RKO (cell line): ENCODE data around the gene SIGMAR1.

Source experiments
- DNase-seq: peaks from one replicate; pipeline ENCODE4 v3.0.0-alpha.2; 2016; ENCODE audit warnings: low spot score

SIGMAR1 gene

DNA sequence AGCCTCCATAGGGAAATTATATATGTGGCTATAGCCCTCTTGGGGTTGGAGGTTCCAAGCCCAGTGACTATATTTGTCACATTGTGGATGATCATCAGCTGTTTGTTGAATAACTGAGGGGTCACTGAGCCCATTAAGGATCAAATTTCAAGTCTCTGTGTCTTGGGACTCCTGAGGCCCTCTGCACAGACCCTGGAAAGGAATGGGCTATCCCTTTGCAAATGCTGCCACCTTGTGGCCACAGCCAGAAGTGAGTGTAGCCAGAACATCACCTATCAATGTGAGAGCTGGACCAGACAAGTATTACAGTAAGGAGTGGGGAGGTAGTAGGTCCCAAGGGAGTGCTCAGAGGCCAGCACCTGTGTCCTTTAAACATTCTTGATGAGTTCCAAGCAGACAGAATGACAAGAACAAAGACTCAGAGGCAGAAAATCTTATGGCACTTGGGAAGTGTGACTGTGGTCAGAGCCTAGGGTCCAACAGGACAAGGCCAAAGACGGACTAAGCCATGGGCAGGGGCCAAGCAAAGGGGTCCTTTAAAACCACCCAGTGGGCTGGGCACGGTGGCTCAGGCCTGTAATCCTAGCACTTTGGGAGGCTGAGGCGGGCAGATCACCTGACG, 33.9 kb downstream of the SIGMAR1 start:
- DNase-seq = peak; percentile 68

DNA sequence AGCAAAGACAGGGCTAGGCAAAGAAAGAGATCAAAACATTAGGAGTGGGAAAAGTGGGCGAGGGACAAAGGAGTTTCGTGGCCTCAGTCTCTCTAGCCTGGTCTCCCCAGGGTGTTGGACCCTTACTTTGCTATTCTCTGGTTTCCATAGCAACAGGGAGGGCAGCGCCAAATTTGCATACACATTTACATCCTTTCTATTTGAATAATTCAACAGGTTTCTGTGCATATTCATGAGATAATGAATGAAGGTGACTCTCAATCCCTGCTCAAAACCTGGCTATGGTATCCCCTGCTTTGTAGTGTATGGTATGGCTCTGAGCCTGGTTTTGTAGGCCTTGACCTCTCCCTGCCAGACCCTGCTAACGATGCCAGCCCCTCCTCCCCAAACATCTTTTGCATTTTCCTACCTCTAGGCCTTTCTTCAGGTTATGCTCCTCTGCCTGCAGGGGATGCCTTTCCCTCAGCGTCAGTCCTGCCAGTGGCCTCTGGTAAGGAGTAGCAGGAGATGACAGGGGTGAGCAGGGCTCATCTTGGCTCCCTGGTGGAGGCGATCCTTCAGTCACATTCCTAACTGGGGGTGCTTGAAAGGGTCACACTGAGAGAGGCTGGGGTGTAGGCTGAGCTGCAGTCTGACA, 35.5 kb downstream of the SIGMAR1 start:
- no peak for DNase-seq

DNA sequence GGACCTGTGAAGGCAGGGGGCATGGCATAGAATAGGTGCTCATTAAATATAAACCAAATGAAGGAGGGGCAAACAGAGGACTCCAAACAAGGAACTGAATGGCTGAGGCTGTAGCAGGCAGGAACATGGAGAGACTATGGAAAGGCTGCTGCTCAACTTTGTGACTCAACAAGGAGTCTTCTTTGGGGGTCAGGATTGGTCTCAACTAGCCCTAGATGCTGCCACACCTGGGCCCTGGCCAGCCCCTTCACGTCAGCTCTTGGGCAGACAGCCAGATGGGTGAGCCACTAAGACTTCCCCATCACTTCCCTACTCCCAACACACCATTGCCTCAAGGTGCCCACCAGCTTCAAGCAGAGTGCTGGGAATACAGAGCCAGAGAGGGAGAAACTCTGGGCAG, 36.7 kb downstream of the SIGMAR1 start:
- DNase-seq = no peak

DNA sequence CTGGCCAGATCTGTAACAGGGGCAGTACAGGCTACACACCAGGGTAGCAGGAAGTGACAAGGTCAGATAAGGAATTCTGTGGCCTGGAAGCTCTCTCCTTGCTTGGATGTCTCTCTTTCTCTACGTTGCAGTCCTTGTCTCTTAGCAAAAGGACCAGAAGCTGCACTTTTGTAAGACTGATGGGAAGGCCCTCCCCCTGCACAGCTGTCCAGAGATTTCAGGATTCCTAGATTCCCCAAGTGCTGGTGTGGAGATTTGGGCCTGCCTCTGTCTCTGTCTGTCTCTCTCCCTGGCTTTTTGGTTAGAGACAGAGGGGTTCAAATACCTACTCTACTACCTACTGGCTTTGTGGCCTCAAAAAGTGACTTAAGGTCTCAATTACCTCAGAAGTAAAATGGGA, 38.0 kb downstream of the SIGMAR1 start:
- no peak for DNase-seq

DNA sequence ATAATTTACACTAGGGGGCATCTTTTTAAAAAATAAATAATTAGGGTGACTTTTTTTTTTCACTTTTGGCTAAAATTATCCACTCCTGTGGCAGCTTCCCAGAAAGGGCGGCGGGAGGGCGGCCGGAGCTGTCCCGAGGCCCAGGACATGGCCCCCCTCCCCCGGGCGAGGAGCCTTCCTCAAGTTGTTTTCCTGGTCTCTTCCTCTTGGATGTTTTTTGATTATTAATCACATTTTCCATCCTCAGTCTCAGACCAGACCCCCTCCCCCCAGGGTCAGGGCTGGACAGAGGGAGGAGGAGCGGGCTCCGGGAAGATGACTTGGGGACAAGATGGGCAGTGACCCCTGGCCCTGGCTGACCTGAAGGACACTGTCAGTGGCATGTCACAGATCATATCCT, 43.4 kb downstream of the SIGMAR1 start:
- no peak for DNase-seq

DNA sequence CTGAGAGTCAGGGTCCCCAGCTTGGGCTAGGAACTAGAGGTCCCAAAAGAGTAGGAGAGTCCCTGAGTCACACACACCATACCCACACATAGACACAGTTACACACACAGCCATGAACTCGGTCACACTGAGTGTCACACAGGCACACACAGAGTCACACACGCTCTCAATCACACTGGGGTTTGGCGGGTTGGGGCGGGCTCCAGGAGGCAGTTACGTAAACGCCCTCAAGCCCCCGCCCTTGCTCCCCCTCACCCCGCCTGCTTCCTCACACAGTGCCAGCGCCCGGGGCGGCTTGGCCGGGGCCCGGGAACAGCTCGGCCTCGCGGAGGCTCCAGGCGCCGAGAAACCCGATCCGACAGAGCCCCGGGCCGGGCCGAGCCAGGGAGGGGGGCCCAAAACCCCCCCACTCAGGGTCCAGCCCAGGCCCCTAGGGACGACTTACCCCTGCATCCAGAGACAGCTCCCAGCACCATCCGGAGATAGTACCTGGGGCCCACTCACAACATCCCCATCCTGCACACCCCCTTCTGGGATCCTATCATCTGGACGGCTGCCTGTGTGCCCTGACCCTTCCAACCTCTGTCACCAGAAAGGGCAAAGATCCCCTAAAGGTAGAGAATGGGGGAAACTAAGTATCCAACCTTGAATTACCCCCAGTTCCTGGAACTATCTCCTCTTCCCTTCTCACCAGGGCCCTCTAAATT, 44.5 kb downstream of the SIGMAR1 start:
- no peak for DNase-seq

DNA sequence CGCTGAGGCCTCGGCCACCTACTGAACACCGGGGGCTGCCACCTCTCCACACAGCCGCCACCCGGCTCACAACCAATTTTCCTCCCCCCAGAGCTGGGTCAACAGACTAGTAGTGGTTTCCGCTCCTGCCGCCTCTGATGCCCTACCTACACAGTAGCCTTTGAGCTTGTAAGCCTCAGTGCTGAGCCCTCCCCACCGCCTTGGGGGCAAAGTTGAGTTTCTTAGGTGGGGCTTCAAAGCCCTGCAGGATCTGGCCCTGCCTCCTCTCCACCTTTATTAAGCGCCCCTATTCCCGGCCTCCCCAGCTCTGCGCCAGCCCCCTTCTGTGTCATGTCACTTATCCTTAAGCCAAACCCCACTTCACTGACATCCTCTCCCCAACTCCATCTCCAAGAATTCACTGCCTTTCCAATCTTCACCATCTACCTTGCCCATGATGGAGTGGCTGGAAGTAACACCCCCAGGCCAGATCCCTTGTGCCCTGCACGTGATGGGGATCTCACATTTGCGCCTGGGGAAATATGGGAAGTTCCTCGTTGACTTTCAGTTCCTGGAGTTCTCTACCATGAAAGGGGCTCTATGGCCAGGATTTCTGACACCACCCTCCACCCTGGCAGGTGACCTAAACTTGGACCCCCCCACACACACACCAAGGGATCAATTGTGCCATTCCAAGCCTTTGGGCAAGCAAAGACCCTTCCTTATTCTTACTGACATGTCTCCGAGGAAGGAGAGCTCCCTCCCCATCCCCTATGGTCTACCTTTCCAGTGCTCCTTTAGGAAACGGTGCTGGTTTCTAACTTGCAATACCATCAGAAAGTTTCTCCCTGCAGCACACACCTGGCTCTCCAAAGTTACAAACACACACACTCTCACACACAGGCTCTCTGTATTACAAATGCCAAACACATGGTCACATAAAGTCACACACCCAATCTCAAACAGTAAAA, 45.4 kb downstream of the SIGMAR1 start:
- DNase-seq = no peak

DNA sequence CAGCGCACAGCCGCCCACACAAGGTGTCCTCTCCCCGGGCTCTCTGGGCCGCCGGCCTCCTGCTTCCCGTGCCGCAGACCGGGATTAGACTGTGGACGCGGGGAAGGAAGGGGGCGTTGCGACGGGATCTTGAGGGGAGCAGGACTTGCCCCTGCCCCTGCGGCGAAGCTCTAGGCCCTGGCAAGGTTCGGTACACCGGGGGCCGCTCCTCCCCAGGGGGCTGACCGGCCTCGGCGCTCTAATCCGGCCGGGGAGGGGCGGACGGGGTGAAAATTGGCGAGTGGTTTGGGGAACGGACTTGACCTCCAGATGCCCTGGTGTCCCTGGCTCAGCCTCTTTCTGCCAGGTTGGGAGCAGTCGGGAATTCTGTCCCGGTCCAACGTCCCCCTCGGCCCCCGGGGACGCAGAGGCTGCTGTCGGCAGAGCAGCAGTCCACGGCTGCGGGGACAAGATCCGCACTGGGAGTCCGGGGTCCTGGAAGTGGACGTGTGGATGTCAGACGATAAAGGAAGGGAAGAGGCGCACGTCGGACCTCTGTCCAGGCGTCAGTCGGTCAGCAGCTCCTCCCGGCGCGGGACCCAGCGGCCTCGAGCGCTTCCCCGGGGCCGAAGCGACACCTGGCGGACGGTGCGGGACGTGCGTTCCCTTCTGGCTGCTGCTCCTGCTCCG, 46.2 kb downstream of the SIGMAR1 start:
- peak; percentile 67 for DNase-seq

DNA sequence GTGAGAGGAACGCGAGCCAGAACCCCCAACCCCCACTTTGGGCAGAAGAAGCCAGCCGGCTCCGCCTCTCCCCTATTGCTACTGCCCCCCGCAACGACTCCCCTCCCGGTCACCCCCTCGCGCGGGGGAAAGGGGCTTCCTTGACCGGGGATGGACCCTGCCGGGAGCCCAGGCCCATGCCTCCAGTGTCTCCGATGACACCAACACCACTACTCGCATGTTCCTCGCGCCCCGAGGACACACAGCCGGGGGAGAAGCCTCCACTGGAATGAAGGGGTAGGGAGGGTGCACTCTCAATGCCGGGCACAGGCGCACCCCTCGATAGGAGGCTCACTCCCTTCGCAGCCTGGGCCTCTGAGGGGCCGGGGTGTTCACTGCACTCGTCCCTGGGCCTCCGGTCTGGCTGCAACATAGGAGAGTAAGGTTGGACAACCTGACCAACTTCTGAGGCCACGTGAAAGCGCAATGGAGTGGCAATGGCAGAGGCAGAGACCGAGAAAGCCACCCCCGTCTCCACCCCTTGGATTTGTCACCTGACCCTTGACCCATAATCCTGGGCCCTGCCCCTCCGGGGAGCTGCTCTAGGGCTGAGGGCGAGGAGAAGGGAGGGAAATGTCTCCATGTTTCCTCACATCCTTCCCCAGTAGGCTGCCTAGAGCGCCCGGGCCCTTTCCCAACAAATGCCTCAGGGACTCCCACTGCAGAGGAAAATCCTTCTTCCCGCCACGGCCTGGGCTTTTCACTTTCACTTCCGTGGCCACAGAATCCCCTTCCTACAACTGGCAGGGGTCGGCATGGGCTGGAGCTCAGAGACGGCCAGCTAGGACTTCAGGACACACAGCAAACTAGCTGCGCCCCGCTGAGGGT, 47.0 kb downstream of the SIGMAR1 start:
- no peak for DNase-seq

DNA sequence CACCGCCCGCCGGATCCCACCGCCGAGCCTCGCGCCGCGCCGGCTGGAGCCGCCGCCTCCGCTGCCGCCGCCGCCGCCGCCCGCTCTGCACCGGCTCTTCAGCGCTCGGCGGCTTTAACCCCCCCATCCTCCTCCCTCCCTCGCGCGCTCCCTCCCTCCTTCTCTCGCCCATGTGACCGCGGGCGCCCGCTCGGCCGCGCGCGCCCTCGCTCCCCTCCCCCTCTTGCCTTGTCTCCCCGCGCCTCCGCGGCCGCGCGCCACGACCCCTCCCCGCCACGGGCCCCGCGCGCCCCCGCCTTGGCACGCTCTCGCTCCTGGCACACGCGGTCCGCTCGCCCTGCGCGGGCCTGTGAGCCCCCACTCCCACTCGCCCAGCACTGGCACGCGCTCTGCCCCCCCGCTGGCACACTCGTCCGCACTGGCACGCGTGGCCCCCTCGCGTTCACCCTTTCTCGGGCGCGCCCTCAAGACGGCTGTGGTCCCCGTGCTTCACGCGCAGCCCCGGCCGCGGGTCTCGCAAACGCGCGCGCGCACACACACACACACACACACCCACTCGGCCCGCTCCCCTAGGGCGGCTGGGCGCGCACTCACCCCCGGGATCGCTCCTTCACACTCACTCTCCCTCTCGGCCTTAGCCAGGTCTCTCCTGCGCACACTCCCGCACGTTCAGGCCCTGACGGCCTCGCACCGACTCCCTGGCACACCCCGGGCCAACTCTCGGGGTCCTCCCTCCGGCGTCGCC, 47.8 kb downstream of the SIGMAR1 start, which contains the start of gene CNTFR:
CNTFR (minus strand) TSS at position 89 of the 745 bp plus-strand sequence. CDS start 20,743 bp downstream, outside the sequence.
- DNase-seq = no peak

DNA sequence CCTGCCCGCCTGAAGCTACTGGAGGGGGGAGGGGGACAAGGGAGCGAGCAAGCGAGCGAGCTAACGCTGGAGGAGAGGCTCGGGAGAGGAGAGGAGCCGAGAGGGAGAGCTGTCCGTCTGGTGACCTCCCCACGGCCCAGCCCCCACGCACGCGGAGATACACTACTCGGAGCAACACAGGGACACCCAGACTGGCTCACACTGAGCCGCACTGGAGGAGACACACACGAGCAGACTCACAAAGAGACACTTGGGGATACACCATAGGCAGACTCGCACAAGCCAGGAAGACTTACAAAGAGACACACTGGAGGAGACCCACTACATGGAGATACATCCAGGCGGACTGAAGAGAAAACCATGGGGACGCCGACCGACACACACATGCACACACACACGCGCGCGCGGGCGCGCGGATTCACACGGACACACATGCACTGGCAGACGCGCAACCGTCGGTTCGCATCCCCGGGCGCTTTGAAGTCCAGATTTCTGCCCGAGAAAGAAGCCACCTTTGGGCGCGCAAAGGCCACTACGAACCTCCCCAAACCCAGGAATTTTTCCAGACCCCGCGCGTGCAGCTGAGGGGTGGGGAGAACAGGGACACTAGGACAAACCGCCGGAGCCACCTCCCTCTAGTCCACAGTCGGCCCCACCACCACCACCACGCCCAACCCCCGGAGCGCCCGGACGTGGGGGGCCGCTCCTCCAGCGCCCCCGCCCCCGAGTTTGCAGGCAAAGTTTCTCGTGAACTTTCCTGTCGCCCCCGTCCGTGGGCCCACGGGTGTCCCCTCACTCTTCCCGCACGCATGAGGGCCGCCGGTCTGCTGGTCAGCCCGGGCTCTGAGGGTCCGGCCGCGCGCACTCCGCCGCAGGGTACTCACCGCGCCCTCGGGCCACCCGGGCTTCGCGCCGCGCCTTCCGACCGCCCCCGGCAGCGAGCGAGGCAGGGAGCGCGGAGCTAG, 48.6 kb downstream of the SIGMAR1 start:
- DNase-seq = no peak

DNA sequence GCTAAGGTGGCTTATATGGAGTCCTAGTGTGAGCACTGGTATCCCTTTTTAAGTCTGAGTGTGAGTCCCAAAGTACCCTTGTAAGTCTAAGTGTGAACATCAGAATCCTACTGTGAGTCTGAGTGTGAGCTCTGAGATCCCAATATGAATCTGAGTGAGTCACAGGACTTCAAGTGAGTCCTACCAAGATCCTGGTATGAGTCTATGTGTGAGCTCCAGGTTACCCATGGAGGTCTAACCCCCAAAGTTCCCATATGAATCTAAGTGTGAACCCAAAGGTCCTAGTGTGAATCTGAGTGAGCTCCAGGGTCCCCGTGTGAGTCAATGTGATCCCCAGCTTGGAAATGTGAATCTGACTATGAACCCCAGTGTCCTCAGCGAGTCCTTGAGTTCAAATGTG, 50.3 kb downstream of the SIGMAR1 start:
- no peak for DNase-seq

DNA sequence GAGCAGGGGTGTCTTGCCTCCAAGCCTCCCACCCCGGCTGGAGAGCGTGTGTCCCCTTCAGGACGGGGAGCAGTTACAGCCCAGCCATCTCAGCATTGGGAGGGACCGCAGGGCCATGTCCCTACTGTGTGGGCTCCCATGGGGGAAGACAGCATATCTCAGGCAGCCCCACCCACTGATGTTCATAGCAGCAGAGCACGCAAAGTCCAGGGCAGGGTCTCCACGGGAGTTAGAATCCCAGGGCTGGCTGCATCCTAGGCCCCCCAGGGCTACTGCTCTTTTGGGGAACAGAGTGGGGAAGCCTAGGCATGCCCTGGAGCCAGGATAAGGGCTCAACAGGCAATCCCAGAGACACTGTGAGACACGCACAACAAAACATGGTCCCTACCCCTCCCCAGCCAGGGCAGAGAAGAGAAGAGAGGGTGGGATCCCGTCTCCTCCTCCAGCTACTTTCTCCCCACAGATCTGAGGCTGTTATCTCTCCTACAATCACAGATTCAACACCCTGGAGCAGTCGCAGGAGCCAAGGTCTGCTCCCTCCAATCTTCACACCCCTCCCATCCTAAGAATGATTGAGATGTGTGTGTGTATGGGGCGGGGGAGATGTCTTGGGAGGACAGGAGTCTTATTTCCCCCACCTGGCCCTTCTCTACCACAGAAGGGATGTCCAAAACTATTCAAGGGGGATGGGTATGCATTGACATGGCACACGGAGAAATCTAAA, 51.5 kb downstream of the SIGMAR1 start:
- DNase-seq = no peak

DNA sequence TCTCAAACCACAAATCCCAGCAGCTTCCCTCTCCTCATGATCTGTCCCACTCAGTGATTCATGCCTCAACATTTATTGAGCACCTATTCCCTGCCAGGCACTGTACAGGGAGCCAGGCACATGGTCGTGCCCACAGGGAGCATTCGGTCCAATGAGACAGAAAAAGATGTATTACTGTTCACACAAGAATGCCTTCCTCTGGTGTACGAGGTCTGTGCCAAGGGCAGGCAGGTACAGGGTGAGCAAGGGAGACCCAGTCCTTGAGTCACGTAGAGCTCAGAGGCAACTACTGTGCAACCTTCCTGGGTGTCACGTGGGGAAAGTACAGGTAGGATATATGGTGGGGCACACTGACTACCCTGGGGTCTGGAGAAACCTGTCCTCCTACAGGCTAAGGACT, 52.6 kb downstream of the SIGMAR1 start:
- no peak for DNase-seq
